ENCODE measurements around the gene SERPINE1.
"Not testable (repeated sequence)": the region's sequence is repeated elsewhere in the genome, so short reads cannot be mapped to it uniquely, and the experiment has no call there.

Gene SERPINE1

GRCh38 chr7:101102026-101102425 lies 24.9 kb upstream of the SERPINE1 start:
- ATAC-seq, result no peak

- not testable (repeated sequence) for ATAC-seq
These were observed 23.2 kb upstream of the SERPINE1 start for GRCh38 chr7:101103701-101104100.

GRCh38 chr7:101104193-101104713 lies 22.7 kb upstream of the SERPINE1 start:
- ATAC-seq, result no peak

- ATAC-seq, result no peak
These were observed 22.1 kb upstream of the SERPINE1 start for GRCh38 chr7:101104799-101105198.

- ATAC-seq, result not testable (repeated sequence)
These were observed 21.7 kb upstream of the SERPINE1 start for GRCh38 chr7:101105248-101105647.

GRCh38 chr7:101106386-101106785 lies 20.5 kb upstream of the SERPINE1 start:
- no peak for ATAC-seq

GRCh38 chr7:101108330-101108857 lies 18.5 kb upstream of the SERPINE1 start:
- ATAC-seq, result no peak

GRCh38 chr7:101108961-101109360 lies 17.9 kb upstream of the SERPINE1 start:
- ATAC-seq, result no peak

GRCh38 chr7:101109368-101109767 lies 17.5 kb upstream of the SERPINE1 start:
- ATAC-seq, result no peak

GRCh38 chr7:101111261-101111660 lies 15.6 kb upstream of the SERPINE1 start:
- ATAC-seq, result no peak

GRCh38 chr7:101112233-101112632 lies 14.7 kb upstream of the SERPINE1 start:
- ATAC-seq, result no peak

- ATAC-seq, result not testable (repeated sequence)
These were observed 13.8 kb upstream of the SERPINE1 start for GRCh38 chr7:101113140-101113539.

- no peak for ATAC-seq
These were observed 13.1 kb upstream of the SERPINE1 start for GRCh38 chr7:101113836-101114235.

- ATAC-seq, result no peak
These were observed 12.4 kb upstream of the SERPINE1 start for GRCh38 chr7:101114492-101114891.

- ATAC-seq, result no peak
These were observed 11.7 kb upstream of the SERPINE1 start for GRCh38 chr7:101115215-101115614.

GRCh38 chr7:101116898-101117297 lies 10.0 kb upstream of the SERPINE1 start:
- no peak for ATAC-seq

GRCh38 chr7:101118856-101119255 lies 8.0 kb upstream of the SERPINE1 start:
- ATAC-seq, result no peak

GRCh38 chr7:101119876-101120275 lies 7.0 kb upstream of the SERPINE1 start:
- no peak for ATAC-seq

GRCh38 chr7:101120315-101120714 lies 6.6 kb upstream of the SERPINE1 start:
- ATAC-seq, result no peak

GRCh38 chr7:101121631-101121990 lies 5.3 kb upstream of the SERPINE1 start:
- not testable (repeated sequence) for ATAC-seq

GRCh38 chr7:101121991-101122932 lies 4.6 kb upstream of the SERPINE1 start:
- ATAC-seq, result no peak

GRCh38 chr7:101122933-101123702 lies 3.8 kb upstream of the SERPINE1 start:
- no peak for ATAC-seq

- no peak for ATAC-seq
These were observed 3.2 kb upstream of the SERPINE1 start for GRCh38 chr7:101123703-101124068.
